HG03175 (cell line): Measurements from ENCODE around the gene SIRPA.

Experiments used
- ATAC-seq: cut with Tn5 transposase; IDR thresholded peaks from one replicate; pipeline ENCODE4 v1.9.1; 2021; ENCODE audit warnings: mild to moderate bottlenecking, moderate library complexity; ENCODE audit not compliant: unreplicated experiment

The SIRPA gene

GRCh38 chr20:1894951-1895673 is at the start of gene SIRPA:
Gene SIRPA, plus strand, starts transcription at chr20:1895407. Its CDS starts 41 bp downstream, at chr20:1895448.
- no peak for ATAC-seq

- ATAC-seq = no peak
These were observed 49.5 kb upstream of the SIRPA start for GRCh38 chr20:1845701-1846100.

DNA sequence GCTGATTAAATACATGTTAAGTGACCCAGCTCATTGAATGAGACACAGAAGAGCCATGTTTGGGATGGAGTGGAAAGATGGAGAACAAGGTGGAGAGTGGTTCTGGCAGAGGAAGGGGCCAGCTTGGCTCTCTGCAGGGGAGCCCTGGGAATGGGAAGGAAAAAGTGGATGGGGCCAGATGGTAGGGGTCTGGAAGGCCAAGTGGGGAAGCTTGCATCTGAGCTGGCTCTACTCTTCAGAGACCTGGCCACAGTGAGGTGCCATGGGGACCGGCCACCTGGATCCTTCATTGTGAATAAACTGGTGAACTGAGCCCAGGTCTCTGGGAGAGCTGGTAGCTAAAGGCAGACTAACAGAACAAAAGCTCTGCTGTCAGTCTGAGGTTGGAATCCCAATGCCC is 48.9 kb upstream of the SIRPA start:
- no peak for ATAC-seq

GRCh38 chr20:1846876-1847275 is 48.3 kb upstream of the SIRPA start:
- no peak for ATAC-seq

GRCh38 chr20:1847780-1848179 is 47.4 kb upstream of the SIRPA start:
- no peak for ATAC-seq

DNA sequence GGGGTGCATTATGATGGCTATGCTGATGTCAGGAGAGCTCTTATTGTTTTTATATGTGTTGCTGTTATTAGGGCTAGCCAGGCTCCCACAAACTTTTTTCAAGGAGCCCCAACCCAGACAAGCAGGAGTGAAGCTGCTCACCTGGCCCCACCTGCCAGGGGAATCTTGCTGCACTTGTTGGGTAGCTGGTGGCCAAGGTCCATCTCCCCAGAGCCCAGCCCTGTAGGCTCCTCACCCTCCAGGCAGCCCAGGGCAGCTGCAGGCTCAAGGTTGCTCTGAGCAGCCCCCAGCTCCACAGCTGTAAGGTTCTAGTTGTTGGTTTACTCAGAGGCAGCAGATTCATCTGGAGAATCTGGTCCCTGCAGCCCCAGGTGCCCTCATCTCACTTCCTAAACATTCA is 46.8 kb upstream of the SIRPA start:
- no peak for ATAC-seq

- ATAC-seq = no peak
These were observed 43.8 kb upstream of the SIRPA start for GRCh38 chr20:1851396-1851795.

GRCh38 chr20:1853473-1853872 is 41.7 kb upstream of the SIRPA start:
- no peak for ATAC-seq

DNA sequence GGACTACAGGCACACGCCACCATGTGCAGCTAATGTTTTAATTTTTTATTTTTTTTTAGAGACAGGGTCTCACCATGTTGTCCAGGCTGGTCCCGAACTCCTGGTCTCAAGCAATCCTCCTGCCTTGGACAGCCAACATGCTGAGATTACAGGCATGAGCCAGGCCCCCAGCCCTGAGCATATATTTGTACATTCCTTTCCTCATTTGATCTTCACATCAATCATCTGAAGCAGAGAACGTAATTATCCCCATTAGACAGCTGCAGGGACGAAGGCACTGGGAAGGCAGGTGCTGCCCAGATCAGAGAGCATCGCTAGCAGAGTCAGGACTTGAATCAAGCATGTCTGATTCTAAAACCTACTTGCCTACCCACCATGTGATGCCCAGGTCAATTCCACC is 41.0 kb upstream of the SIRPA start:
- no peak for ATAC-seq

DNA sequence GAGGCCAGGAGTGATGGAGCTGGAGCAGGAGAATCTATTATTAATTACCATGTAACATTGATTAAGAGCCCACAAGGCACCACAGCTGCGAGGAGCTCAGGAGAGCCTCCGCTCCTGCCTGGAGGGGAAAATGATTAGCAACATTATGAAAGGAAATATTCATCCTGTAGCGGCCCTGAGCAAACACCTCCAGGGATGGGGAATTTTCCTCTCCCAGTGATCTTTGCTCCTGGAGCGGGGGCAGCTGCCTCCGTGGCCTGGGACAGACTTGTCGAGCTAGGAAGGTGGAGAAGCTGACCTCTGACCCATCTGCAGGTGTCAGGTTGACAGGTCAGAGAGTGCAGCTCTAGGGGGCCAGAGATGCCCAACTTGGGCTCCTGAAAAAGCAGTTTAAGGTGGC is 40.1 kb upstream of the SIRPA start:
- ATAC-seq = no peak

GRCh38 chr20:1855690-1856089 is 39.5 kb upstream of the SIRPA start:
- ATAC-seq = no peak

- no peak for ATAC-seq
These were observed 38.8 kb upstream of the SIRPA start for GRCh38 chr20:1856424-1856823.

DNA sequence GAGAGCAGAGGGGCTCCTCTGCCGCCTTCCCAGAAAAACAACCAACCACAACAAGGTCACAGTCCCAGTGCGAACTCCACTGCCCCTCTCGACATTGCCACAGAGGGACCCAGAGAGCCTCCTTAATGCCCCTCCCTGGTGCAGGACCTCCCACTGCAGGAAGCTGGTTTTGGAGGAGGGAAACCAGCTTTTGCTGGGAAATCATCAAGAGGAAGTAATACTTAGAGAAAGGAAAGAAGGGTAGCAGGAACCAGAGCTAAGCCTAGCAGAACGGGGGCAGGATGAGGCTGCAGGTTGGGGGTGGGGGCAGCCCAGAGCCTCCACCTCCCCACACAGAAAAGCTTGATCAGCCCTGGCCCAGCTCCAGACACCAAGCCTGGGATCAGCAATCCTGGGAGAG is 37.7 kb upstream of the SIRPA start:
- no peak for ATAC-seq

GRCh38 chr20:1858871-1859270 is 36.3 kb upstream of the SIRPA start:
- no peak for ATAC-seq

- ATAC-seq = no peak
These were observed 34.8 kb upstream of the SIRPA start for GRCh38 chr20:1860446-1860845.

DNA sequence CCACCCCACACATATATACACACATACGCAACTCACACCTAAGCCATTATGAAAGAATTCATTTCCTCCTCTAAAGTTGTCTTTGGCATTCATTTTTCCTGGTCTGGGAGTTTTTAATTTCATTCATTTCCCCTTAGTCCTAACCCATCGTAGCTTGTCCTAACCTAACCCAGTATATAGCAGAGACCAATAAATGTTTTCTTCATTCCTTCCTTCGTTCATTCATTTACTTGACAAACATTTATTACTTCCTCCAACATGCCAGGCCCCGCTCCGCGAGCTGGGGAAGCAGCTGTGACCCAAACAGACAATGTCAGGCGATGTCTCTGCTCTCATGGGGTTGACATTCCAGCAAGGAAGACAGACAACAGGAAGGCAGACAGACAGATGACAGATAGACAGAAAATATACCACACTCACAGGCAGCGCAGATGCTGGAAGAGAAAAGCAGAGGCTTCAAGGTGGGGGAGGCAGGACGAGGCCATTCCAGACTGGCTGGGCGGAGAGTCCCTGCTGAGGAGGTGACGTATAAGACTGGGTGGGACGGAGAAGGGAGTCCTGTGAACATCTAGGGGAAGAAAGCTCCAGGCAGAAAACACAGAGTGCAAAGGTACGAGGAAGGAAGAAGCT is 33.7 kb upstream of the SIRPA start:
- no peak for ATAC-seq

- no peak for ATAC-seq
These were observed 33.1 kb upstream of the SIRPA start for GRCh38 chr20:1861996-1862662.

- no peak for ATAC-seq
These were observed 32.5 kb upstream of the SIRPA start for GRCh38 chr20:1862663-1863053.

DNA sequence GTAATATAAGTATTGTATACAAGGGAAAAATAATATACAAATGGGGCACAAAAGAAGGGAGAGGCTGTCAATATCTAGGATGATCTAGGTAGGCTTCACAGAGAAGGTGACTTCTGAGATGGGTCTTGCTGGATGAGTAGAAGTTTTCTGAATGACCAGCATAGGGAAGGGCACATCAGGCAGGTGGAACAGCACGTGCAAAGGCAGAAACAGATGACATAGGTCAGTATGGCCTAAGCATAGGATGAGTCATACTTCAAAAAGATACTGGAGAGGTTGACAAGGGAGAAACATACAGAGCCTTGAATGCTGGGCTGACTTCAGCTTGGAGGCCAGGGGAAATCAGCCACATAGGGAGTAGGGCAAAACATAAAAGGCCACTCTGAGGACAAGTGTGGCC is 31.9 kb upstream of the SIRPA start:
- no peak for ATAC-seq

DNA sequence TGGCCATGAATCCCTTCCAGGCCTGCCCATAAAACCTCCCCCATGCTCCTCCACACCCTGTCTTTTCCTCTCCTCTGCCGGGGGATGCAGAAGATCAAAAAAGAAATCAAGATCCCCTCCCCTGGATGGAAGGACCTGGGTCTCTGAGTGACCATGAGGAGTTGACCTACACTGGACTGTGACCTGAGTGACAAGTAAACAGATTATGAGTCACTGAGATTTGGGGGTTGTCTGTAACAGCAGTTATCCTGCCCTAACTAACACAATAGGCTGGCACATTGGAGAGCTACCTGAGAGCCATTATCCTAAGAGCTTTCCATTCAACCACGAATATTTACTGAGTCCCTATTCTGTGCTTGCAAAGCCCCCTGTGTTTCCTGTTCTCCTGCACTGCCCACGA is 28.4 kb upstream of the SIRPA start:
- ATAC-seq = no peak

DNA sequence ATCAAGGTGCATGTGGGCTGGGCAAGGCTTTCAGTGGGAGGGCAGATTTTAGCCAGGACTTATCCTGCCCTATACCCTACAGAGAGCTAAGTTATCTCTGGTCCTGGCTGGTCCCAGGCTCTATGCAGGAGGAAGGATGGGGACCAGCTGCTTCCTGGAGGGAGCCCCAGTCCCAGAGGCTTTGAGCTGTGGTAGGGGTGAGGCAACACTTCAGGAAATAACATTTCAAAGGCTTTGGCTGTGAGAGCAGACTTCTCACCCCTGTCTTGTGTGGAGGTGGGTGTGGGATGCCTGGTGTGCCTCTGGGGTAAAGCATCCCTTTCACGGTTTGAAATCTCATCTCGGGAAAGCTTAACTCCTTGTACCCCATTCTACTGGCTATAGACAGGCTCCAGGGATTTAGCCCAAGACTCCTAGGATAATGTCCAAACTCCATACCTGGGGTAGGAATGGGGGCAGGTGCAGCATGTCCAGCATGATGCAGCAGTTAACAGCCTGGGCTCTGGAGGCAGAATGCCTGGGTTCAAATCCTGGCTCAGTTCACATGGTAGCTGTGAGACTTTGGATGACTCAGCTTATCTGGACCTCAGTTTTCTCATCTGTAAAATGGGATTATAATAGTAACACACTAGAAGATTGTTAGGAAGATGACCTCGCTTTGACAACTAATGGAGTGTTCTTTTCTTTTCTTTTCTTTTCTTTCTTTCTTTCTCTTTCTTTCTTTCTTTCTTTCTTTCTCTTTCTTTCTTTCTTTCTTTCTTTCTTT is 27.5 kb upstream of the SIRPA start:
- ATAC-seq = no peak

DNA sequence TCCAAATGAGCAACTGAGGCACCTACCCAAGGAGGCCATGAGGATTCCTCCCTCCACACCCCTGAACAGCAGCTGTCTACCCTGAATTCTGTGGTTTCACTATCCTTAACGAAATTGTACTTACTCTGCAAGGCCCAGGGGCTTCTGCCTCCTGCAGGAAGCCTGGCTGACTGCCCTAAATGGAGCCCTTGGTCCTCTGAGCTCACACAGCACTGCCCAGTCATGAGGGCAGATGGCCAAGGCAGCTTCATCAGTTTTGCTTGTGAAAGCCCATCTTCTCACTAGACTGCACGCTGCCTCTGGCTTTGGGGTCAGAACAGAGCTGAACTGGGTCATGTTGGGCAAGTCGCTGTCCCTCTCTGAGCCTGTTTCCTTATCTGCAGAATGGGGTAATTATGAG is 26.4 kb upstream of the SIRPA start:
- no peak for ATAC-seq
